NAMALWA (cell line): ENCODE data around the gene STARD9.
"Not testable (repeated sequence)": the region's sequence is repeated elsewhere in the genome, so short reads cannot be mapped to it uniquely, and the experiment has no call there.

Experiments
- DNase-seq: peaks from one replicate; pipeline ENCODE4 v3.0.0-alpha.2; 2015; ENCODE audit warnings: low spot score

The STARD9 gene

DNA sequence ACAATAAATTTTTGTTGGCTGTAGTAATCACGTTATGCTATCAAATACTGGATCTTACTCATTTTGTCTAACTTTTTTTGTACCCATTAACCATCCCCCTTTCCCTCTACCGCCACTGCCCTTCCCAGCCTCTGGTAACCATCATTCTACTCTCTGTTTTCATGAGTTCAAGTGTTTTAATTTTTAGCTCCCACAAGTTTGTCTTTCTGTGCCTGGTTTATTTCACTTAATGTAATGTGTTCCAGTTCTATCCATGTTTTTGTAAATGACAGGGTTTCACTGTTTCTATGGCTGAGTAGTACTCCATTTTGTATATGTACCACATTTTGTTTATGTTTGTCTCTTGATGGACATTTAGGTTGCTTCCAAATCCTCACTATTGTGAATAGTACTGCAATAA is 52.1 kb downstream of the STARD9 start:
- no peak for DNase-seq

DNA sequence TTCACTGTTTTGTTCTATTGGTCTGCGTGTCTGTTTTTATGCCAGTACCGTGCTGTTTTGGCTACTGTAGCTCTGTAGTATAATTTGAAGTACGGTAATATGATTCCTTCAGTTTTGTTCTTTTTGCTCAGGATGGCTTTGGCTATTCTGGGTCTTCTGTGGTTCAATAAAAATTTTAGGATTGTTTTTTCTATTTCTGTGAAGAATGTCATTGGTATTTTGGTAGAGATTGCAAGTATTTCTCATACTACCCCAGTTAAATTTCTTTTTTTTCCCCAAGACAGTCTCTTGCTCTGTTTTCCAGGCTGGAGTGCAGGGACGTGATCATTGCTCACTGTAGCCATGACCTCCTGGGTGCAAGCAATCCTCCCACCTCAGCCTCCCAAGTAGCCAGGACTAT is 53.4 kb downstream of the STARD9 start:
- DNase-seq, result no peak

DNA sequence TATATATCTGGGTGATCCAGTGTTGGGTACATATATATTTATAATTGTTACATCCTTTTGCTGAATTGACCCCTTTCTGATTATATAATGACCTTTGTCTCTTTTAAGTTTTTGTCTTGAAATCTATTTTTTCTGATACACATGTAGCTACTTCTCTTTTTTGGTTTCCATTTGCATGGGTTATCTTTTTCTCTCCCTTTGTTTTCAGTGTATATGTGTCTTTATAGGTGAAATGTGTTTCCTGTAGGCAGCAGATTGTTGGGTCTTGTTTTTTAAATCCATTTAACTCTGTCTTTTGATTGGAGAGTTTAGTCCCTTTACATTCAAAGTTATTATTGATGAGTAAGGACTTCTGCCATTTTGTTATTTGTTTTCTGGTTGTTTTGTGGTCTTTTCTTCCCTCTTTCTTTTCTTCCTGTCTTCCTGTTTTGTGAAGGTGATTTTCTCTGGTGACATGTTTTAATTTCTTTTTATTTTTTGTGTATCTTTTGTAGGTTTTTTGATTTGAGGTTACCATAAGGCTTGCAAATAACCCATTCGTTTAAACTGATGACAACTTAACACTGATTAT is 56.8 kb downstream of the STARD9 start:
- no peak for DNase-seq

DNA sequence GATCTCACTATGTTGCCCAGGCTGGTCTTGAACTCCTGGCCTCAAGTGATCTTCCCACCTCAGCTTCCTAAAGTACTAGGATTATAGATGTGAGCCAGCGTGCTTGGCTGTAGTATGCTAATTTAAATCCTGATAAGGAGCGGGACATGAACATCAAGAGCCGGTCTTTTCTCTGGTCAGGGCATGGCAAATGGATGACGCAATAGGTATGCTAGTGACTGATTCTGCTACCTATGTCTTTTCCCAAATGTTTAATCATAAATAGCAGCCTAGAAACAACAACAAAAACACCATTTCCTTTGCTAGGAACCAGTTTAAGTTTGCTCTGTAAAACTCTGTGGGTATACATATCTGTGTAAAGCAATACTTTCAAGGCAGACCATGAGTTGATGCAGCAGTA is 64.7 kb downstream of the STARD9 start:
- no peak for DNase-seq

DNA sequence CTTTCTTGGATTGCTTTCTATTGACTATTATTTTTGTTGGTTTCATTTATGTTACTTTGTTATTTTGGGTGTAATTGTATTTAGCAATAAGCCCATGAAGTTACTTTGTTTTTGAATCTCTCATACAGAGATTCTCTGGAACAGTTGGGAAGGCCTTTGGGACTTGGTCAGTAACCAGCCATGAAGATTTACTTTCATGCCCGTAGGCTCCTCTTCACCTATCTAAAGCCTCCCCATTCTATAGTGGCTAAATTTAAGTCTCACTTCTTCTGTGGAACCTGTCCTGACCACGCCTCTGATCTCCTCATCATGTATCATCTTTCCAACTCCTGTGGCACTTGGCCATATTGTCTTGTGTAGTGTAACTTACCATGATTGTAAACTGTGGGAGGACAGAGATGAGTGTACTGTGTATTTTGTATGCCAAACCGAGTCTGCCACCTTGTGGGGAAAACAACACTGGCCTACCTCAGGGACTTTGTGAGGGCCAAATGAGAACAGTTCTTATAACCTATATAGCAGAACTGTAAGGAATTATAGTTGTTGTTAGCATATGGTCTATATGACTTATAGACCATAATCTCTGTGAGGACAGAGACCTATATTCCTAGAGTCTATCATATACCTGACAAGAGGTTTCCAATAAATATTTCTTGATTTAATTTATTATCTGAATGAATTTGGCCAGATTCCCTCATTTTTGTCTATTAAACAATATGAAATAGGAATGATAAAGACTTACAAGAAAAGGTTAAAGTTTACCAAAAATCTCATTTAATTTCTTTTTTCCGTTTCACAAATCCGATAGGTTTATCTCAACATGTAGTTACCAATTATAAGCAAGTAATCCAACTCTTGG is 75.0 kb downstream of the STARD9 start:
- peak; percentile 83 for DNase-seq

DNA sequence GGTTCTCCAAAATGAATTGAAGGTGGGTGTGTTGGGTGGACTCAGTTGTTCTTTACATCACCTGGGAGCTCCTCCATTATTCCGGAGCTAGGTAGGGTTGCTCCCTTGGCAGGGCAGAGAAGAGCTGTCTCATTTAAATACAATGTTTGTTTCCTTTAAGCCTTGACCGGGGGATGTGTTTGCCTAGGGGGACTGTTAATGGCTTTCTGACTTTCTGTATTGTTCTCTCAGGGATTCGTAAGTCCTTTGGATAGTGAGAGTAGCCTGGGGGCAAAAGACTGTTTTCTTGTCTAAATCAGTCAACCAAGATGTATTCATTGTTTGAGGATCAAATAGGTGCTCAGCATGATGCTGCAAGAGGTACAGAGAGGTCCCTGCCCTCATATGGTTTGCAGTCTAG is 90.4 kb downstream of the STARD9 start:
- no peak for DNase-seq

DNA sequence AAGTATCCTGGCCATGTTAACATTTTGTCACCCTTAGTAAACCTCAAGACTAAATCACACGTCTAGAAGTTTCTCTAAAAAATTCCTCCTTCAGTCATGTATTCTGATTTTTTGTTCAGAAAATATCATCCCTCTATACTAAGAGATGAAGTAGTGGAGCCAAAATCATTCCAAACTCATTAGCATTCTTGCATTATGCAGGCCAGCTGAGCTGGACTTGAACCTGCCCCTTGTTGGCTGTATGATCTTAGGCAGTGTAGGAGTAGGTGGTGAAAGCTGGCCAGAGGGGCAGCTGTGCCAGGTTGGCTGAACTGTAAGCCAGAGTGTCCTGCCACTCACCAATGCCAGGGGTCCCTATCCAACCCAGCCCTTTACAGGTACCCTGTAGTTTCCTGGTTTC is 92.4 kb downstream of the STARD9 start:
- no peak for DNase-seq

DNA sequence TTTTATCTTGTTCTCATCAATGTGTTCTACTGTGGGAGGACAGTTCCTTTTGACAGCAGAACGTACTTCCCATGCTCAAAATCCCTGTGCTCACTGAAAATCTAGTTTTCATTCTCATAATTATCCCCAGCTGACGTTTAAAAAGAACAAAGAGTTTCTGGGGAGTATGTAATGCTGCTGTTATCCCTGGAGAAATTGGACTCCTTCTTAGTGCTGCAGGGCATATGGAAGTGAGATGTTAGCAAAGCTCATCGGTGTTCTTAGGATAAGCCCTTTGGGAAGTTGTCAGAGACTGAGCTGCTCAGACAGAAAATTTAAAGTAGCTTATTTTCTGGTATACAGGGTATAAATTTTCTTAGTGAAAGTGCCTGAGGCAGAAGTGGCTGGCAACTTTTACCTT is 95.0 kb downstream of the STARD9 start:
- DNase-seq, result no peak

DNA sequence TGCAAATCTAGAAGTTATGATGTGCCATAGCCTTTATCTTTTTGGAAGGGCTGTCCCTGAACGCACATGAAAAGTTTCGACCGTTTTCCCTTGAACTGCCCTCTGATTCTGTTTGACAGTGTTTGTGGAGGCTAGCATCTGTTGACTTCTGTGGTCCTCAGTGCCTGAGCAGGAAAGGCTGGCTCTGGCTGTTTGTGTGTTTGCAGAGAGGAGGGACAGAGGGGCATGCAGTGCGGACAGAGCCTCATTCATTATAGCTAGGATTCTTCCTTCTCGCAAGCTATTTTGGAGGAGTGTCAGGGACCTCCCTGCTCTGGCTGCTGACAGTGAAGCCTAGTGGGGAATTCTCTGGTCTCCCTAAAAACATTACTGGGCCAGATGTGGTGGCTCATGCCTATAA is 97.0 kb downstream of the STARD9 start:
- DNase-seq, result no peak

DNA sequence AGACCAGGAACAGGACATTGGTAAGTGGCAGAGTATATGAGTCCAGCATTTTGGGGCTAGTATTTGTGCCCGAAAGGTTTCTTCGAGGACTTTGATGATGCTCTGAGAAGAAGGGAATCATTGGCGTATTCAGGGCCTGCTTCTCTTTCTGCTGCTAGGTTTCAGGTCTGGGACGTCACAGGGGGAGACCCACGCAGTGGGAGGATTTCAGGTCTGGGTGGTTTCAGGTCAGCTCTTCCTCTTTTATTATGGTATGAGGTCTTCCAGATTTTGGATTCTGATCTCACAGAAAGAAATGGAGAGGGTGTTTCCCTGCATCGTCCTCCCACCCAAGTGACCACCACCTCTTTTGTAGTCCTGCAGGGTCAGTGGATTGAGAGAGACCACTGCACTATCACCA is 99.1 kb downstream of the STARD9 start:
- DNase-seq, result no peak

DNA sequence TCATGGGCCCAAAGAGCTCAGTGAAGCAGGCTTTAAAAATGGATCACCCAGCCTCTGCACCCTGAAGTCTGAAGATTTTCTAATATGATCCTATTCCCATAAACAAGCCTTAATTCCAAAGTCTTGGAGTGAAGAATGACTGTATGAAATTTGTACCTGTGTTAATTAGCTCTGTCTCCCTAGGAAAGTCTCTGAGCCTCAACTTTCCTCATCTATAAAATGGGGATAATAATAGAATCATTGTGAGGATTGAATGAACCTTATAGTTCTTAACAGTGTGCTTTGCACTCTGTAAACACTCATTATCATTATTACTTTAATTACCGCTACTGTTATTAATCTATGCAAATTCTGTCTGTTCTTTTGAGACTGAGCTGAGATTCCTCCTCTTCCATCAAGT is 99.6 kb downstream of the STARD9 start:
- no peak for DNase-seq

DNA sequence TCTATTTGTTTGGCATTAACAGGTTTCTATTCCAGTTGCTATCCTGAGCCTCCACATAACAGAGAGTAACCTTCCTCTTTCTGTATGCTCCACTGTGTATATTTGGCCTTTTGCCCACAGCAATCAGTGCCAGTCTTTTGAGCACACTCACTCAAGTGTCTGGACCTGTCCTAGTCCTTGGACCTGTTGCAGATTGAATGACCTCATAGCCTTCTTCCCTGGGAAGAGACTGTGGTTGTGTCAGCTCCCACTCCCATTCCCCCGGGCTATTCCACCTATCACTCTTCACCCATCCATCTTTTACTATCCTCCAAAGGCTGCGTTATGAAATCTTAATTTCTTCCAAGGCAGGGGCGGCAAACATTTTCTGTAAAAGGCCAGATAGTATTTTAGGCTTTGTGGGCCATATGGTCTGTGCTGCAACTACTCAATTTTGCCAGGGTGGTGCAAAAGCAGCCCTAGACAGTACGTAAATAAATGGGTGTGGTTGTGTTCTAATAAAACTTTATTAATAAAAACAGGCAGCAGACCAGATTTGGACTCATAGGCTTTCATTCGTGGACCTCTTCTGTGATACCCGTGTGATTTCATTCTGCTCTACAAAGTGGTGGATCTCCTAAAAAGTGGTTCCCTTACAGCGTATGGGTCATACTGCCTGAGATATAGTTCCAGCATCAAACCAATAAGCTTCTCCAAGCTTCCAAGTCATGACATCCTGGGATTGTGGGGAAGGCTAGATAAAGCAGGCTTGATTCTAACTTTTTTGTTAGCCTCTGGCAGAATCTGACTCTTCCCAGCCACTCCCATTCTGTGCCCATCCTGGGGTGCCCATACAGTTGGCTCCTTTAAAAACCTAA is 104.1 kb downstream of the STARD9 start:
- no peak for DNase-seq

DNA sequence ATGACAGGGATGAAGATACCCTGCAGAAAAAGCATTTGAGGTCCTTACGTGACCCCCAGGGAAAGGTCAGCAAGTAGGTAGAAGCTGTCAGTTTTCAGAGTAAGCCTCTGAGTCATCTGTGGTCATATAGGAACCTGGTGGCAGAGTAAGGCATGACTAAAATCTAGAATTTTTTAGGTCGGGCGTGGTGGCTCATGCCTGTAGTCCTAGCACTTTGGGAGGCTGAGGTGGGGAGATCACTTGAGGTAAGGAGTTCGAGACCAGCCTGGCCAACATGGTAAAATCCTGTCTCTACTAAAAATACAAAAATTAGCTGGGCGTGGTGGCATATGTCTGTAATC is 104.7 kb downstream of the STARD9 start:
- DNase-seq, result not testable (repeated sequence)

DNA sequence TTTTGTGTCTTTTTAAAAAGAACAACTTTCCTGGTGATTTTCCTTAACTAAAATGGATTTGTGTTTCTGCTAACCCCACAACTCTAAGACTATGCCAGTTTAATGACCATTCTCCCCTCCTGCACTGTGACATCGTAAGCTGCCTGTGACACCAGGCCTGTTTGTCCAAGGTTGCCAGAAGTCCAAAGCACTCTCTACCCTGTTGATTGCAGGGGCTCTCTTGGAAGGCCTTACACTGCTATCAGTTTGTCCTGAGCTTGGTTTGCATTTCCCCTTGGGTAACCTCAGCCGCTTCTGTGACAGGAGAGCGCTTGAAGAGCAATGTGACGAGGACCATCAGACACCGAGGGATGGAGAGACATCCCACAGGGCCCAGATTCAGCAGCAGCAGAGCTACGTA is 105.7 kb downstream of the STARD9 start:
- no peak for DNase-seq

DNA sequence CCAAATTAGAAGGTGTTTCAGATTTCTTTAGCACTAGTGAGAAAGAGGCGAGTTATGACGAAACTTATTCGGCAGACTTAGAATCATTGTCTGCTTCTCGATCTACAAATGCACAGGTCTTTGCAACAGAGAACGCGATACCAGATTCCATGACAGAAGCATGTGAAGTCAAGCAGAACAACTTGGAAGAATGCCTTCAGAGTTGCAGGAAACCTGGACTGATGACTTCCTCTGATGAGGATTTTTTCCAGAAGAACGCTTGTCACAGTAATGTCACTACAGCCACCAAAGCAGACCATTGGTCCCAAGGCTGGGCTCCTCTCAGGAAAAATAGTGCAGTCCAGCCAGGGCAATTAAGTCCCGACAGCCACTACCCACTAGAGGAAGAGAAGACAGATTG is 110.9 kb downstream of the STARD9 start:
- no peak for DNase-seq

DNA sequence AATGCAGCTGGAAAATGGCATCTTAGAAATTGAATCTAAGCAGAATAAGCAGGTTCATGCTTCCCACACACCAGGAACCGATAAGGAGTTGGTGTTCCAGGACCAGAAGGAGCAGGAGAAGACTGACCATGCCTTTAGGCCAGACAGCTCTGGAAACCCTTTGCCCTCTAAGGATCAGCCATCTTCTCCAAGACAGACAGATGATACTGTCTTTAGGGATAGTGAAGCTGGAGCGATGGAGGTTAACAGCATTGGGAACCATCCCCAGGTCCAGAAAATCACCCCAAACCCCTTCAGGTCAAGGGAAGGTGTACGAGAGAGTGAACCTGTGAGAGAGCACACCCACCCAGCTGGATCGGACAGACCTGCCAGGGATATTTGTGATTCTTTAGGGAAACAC is 112.3 kb downstream of the STARD9 start:
- no peak for DNase-seq

DNA sequence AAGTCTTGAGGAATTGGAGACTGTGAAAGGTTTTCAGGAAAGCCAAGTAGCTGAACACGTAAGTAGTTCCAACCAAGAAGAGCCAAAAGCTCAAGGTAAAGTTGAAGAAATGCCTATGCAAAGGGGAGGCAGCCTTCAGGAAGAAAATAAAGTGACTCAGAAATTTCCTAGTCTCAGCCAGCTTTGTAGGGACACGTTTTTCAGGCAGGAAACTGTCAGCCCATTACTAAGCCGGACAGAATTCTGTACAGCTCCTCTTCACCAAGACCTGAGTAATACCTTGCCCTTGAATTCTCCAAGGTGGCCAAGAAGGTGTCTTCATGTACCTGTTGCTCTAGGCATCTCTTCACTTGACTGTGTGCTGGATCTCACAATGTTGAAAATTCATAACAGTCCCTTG is 112.9 kb downstream of the STARD9 start:
- DNase-seq, result no peak

DNA sequence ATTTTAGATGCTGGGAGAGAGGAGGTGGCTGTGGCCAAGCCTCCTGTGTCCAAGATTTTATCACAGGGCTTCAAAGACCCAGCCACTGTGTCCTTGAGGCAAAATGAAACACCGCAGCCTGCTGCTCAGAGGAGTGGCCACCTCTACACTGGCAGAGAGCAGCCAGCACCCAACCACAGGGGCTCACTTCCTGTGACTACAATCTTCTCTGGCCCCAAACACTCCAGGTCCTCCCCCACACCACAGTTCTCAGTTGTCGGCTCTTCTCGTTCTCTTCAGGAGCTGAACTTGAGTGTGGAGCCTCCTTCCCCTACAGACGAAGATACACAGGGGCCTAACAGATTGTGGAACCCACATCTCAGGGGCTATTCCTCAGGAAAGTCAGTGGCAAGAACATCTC is 115.9 kb downstream of the STARD9 start:
- no peak for DNase-seq

DNA sequence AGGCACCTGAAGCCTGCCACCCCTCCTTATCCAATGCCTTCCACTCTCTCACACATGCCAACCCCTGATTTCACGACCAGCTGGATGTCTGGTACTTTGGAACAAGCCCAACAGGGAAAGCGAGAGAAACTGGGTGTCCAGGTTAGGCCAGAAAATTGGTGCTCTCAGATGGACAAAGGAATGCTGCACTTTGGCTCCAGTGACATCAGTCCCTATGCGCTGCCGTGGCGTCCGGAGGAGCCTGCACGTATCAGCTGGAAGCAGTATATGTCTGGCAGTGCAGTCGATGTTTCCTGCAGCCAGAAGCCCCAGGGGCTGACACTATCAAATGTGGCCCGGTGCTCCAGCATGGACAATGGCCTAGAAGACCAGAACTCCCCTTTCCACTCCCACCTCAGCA is 116.4 kb downstream of the STARD9 start:
- no peak for DNase-seq

DNA sequence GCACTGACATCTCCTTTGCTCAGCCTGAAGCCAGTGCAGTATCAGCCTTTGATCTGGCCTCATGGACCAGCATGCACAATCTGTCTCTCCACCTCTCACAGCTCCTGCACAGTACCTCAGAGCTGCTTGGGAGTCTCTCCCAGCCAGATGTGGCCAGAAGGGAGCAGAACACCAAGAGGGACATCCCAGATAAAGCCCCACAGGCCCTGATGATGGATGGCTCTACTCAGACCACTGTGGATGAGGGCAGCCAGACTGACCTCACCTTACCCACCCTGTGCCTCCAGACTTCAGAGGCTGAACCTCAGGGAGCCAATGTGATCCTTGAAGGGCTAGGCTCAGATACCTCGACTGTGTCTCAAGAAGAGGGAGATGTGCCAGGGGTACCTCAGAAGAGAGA is 117.1 kb downstream of the STARD9 start:
- no peak for DNase-seq

DNA sequence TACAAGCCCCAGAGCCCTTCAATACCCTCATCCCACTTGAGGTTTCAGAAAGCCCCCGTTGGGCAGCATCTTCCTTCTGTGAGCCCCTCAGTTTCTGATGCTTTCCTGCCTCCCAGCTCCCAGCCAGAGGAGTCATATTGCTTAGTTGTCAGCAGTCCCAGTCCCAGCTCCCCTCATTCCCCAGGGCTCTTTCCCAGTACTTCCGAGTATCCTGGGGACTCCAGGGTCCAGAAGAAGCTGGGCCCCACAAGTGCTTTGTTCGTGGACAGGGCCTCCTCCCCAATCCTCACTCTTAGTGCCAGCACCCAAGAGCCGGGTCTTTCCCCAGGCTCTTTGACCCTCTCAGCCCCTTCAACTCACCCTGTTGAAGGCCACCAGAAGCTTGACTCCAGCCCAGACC is 117.6 kb downstream of the STARD9 start:
- no peak for DNase-seq

DNA sequence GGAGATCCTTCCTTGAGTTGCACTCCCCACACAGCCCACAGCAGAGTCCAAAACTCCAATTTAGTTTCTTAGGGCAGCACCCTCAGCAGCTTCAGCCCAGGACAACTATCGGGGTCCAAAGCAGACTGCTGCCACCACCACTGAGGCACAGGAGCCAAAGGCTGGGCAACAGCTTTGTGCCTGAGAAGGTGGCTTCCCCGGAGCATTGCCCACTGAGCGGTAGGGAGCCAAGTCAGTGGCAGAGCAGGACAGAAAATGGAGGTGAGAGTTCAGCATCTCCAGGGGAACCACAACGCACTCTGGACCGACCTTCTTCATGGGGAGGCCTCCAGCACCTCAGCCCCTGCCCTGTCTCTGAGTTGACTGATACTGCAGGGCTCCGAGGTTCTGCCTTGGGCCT is 118.1 kb downstream of the STARD9 start:
- no peak for DNase-seq

DNA sequence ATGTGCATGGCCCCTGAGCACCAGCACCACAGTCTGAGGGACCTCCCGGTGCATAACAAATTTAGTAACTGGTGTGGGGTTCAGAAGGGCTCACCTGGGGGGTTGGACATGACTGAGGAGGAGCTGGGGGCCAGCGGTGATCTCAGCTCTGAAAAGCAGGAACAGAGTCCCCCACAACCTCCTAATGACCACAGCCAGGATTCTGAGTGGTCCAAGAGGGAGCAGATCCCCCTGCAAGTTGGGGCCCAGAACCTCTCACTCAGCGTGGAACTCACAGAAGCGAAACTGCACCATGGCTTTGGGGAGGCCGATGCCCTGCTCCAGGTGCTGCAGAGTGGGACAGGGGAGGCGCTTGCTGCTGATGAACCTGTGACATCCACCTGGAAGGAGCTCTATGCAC is 118.5 kb downstream of the STARD9 start:
- DNase-seq, result no peak
